HG03139 (cell line): ENCODE measurements around the gene SLC9A9.

Experiments
- ATAC-seq: cut with Tn5 transposase; IDR thresholded peaks from one replicate; pipeline ENCODE4 v1.9.1; 2021; ENCODE audit not compliant: unreplicated experiment

Gene SLC9A9

GRCh38 chr3:143343944-143344343 lies 504.3 kb downstream of the SLC9A9 start:
- no peak for ATAC-seq

- no peak for ATAC-seq
Measured at GRCh38 chr3:143343031-143343430, 505.2 kb downstream of the SLC9A9 start.

GRCh38 chr3:143339451-143339850 lies 508.8 kb downstream of the SLC9A9 start:
- ATAC-seq = no peak

- ATAC-seq = no peak
Measured at GRCh38 chr3:143337387-143337786, 510.9 kb downstream of the SLC9A9 start.

GRCh38 chr3:143334231-143334630 lies 514.0 kb downstream of the SLC9A9 start:
- ATAC-seq = no peak

GRCh38 chr3:143333367-143333766 lies 514.9 kb downstream of the SLC9A9 start:
- ATAC-seq = no peak

GRCh38 chr3:143332026-143332425 lies 516.2 kb downstream of the SLC9A9 start:
- no peak for ATAC-seq

- ATAC-seq = no peak
Measured at GRCh38 chr3:143331350-143331749, 516.9 kb downstream of the SLC9A9 start.

- ATAC-seq = no peak
Measured at GRCh38 chr3:143330296-143330868, 517.9 kb downstream of the SLC9A9 start.

- ATAC-seq = no peak
Measured at GRCh38 chr3:143329567-143330211, 518.6 kb downstream of the SLC9A9 start.

GRCh38 chr3:143328451-143328850 lies 519.8 kb downstream of the SLC9A9 start:
- no peak for ATAC-seq

- ATAC-seq = no peak
Measured at GRCh38 chr3:143326983-143327778, 521.1 kb downstream of the SLC9A9 start.

- ATAC-seq = no peak
Measured at GRCh38 chr3:143321058-143321769, 527.1 kb downstream of the SLC9A9 start.

- ATAC-seq = no peak
Measured at GRCh38 chr3:143315766-143316165, 532.5 kb downstream of the SLC9A9 start.

- ATAC-seq = no peak
Measured at GRCh38 chr3:143314251-143315093, 533.8 kb downstream of the SLC9A9 start.

GRCh38 chr3:143313893-143314188 lies 534.4 kb downstream of the SLC9A9 start:
- ATAC-seq = no peak

- no peak for ATAC-seq
Measured at GRCh38 chr3:143313025-143313892, 535.0 kb downstream of the SLC9A9 start.

GRCh38 chr3:143311096-143311495 lies 537.2 kb downstream of the SLC9A9 start:
- ATAC-seq = no peak

GRCh38 chr3:143309705-143310104 lies 538.6 kb downstream of the SLC9A9 start:
- ATAC-seq = no peak

- ATAC-seq = no peak
Measured at GRCh38 chr3:143307613-143308183, 540.6 kb downstream of the SLC9A9 start.
